ENCODE data around the gene WDFY2.

The WDFY2 gene

GRCh38 chr13:51814825-51815650 lies 230.8 kb downstream of the WDFY2 start:
- peak in 36 of 42 donors; percentile 9 to 86 (median 62) for DNase-seq
- intact Hi-C loops (cut with DNase I): loop anchor here (10.0 kb wide), 1 partner anchor 320 kb away; no protein-coding TSS in a partner anchor

GRCh38 chr13:51815848-51816247 lies 231.6 kb downstream of the WDFY2 start:
- intact Hi-C loops (cut with DNase I): loop anchor here (10.0 kb wide), 1 partner anchor 319 kb away; no protein-coding TSS in a partner anchor
- no peak for DNase-seq

GRCh38 chr13:51816604-51817249 lies 232.5 kb downstream of the WDFY2 start:
- intact Hi-C loops (cut with DNase I): loop anchor here (10.0 kb wide), 1 partner anchor 318 kb away; no protein-coding TSS in a partner anchor
- DNase-seq: no peak
